HG02852 (cell line): ENCODE results near the gene ARHGAP26.

Experiments
- ATAC-seq: cut with Tn5 transposase; IDR thresholded peaks from one replicate; pipeline ENCODE4 v1.9.1; 2021; ENCODE audit warnings: mild to moderate bottlenecking, moderate library complexity; ENCODE audit not compliant: unreplicated experiment

ARHGAP26 gene

DNA sequence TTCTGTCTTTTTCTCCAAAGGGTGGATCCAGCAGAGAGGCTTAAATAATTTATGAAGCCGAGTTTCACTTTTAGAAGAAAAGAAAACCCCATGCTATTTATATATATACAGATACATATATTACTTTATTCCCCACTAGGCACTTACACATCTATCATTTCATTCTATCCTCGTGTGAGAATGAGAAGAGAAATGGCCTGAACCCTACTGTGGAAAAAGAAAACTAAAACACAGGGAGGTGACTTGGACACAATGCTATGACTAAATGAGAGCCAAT, 438.1 kb downstream of the ARHGAP26 start:
- no peak for ATAC-seq

DNA sequence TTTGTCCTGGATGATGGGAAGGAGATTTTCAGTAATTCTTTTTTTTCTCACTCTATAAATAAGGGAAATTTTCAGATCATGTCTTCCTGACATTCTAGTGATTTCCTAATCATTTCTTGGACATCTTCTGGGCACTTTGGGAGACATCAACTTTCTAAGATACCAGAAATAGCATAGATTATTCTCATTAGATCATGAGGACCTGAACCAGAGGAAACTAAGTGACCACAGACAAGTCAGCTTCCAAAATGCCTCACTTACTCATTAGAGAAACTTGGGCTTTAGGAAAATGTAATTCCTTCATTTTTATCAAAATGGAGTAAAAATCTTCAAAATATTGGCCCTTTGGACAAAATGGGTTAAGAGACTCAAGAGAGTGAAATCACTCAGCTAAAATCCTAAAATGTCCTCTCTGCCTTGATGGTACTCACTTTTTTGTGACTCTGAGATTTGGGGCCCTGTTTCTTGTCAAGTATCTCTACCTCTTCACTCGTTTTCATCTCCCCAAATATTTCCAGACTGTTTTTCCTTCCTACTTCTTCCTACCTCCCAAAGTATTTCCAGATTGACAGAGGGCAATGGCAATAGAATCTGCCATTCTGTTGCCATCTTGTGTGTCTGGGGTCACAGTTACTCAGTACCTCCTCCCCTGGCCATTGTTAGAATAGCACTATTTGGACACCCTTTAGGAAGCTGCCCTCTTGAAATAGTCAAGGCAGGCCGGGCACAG, 438.8 kb downstream of the ARHGAP26 start:
- ATAC-seq = no peak

DNA sequence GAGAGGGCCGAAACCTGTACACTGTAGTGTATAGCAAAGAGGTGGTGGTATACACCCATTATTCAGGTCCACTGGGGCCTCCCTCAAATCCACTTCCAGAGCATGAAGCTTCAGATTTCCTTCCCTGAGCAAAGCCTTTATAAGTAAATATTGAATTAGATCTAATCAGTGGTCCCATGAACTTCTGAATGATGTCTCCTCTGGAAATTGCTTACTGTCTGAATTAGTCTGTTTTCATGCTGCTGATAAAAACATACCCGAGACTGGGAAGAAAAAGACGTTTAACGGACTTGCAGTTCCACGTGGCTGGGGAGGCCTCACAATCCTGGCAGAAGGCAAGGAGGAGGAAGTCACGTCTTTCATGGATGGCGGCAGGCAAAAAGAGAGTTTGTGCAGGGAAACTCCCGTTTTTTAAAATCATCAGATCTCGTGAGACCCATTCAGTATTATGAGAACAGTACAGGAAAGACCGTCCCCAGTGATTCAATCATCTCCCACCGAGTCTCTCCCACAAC, 439.8 kb downstream of the ARHGAP26 start:
- no peak for ATAC-seq

DNA sequence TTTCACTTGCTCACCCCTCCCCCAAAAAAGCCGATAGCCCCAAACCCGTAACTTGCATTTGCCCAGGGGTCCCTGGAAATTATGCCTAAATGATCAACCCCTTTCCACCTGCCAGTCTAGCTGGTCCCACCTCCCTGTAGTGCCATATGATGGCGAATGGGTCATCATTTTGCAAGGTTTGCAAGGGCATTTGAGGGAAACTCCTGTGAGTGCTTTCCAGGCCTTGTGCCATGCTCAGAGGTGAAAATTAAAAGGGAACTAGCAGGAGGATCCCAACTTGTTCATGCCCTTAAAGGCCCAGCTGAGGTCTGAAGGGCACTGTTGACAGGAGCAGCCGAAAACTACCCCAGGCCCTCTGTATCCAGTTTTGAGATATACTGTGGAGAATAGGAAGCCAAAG, 440.4 kb downstream of the ARHGAP26 start:
- no peak for ATAC-seq

DNA sequence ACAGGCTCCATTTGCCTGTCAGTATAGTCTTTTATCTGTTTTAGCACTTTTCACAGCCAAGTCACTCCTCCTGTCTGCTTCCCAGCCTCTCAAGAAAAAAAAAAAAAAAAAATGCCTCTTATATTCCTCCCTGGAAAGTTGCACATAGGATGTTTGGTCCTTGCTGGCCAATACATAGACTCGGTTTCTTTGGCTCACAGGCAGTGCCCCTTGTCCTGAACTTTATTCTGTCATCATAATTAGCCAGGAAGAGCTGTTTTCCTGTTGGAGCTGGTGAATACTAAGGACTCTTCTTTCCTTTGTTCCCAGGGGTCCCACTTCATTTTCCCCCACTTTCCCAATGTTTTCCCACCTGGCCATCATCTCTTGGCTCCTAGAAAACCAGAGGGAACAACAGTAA, 442.1 kb downstream of the ARHGAP26 start:
- ATAC-seq = no peak

DNA sequence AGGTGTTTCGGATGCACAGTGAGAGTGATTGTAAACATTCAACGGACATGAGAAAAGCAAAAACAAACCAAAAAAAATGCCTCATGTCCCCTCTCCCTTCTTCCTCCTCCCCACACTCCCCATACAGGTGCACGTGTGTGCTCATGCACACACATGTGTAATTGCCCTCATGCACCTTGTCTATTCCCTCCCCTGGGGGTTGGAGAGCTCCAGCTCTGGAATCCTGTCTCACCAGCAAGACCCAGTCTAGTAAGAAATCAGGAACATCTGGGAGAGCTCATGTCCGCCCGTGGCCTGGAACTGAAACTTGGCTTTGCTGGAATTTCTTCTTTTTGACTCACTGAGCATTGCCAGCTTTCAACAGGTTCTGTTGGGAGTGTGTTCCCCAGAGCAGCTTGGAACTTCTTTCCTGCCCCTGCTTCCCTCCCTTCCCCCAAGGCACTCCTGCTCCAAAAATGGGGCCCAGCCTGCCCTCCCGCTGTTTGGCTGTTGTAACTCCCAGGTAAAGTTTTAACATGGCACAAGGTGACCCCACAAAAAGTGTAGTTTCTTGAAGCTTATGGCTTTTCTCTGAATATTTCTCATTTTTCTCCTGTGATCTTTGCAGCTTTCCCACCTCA, 443.2 kb downstream of the ARHGAP26 start:
- no peak for ATAC-seq

DNA sequence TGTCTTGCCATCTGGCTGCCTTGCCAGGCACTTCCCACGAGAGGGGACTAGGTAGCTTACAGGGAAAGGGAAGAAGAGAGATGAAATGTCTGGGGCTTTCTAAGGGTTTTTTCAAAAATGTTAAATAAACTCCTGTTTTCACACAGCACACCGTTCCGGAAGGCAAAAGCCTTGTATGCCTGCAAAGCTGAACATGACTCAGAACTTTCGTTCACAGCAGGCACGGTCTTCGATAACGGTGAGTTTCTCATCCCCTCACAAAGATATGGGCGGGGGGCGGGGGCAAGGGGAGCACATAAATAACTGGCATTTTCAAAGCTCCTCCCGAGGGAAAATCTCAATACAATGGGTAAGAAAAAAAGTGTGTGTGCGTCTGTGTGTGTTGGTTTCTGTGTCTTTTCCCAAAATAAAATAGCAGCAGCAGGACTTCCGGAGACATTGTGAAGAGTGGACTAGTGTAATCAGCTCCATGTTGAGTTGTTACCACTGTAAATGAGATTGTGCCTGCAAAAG, 443.7 kb downstream of the ARHGAP26 start:
- peak; percentile 61 for ATAC-seq

DNA sequence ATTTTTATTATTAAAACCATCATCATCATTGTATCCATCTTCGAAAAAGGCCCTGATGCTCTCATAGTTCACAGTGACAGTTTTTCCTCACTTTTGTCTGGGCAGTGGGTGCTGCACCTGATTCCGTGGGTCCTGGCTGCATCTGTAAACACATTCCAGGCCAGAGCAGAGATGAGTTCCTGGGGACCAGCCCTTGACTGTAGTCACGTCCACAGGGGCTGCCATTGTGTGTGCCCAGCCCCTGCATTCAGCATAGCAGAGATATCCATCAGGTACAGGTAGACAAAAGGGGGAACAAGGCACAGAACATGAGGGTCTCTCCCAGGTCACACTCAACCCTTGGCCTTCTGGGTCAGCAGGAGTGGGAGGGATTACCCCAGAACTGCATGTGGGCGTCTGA, 444.3 kb downstream of the ARHGAP26 start:
- ATAC-seq = no peak

DNA sequence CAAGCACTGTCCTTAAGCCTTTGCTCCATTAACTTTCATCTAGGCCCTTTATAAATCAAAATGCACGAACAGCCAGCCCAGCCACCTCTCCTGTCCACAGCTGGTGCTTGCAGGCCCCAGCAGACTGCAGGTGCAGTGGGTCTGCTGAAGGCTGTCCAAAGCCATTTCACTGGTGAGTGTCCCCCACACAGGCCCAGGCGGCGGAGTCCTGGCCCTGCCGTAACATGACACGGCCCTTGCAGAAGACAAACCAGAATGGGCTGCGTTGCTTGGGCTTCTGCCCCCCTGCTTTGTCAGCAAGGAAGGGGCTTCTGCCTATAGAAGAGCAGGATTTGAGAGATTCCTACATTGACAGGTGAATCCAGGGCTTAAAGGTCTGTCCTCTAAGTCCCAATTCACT, 444.7 kb downstream of the ARHGAP26 start:
- ATAC-seq = no peak

DNA sequence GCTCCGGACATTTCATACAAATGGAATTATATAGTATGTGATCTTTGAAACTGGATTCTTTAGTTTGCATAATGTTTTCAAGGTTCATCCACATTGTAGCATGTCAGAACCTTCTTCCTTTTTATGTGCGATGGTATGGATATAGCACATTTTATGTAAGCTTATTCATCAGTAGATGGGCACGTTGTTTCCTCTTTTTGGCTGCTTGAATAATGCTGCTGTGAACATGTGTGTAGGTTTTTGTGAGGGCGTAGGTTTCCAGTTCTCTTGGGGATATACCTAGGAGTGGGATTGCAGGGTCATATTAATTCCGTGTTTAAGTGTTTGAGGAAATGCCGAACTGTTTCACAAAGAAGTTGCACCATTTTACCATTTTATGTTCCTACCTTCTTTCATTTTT, 445.5 kb downstream of the ARHGAP26 start:
- no peak for ATAC-seq

DNA sequence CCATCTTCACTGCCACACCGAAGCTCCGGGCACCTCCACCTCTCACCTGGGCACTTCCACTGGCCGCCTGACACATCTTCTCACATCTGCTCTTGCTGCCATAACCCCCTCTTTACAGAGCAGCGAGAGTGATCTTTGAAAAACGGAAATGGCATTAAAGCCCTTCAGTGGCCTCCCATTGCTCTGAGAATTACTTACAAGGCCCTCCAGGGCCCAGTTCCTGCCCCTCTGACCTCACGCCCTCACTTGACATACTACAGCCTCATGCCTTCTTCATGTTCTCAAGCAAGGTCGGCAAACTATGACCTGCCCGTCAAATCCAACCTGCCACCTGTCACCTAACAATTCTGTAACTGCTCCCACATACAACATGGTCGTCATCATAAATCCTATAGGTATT, 446.0 kb downstream of the ARHGAP26 start:
- ATAC-seq = no peak

DNA sequence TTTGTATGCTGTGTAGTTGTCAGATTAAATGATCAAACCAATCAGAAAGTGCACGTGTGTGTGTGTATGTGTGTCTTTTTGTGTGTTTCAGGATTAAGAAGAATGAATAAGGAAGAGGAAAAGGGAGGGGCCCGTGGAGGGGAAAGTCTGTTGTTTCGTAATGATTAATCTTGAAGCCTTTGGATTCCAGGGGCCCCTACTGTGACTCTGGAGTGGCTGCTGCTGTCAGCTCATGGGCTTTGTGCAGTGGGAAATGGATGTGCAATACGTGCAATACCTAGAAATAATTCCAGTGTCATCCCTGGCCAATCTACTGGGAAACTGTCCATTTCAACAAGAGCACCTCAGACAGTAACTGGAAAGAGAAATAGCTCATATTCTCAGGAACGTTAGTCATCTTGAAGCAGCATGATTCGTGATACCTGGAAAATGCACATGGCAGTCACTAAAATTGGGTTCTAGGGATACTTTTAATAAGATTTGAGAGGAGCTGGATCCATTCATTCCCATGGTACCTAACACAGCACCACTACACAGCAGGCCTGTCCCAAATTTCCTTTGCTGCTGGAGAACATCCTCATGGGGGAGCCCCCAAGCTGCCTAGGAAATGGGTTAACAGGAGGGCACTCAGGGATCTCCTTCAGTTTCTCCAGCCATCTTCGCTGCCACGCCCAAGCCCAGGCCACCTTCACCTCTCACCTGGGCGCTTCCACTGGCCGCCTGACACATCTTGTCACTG, 447.1 kb downstream of the ARHGAP26 start:
- ATAC-seq = no peak

DNA sequence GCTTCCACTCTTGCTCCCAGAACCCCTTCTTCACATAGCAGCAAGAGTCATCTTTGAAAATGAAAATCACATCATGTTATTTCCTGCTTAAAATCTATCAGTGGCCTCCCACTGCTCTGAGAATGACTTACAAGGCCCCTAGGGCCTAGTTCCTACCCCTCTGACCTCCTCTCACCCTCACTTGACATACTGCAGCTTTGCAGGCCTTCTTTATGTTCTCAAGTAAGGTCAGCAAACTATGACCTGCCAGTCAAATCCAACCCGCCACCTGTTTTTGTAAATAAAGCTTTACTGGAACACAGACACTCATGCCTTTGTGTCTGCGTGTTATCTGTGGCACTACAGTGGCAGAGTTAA, 447.6 kb downstream of the ARHGAP26 start:
- ATAC-seq = peak; percentile 29

DNA sequence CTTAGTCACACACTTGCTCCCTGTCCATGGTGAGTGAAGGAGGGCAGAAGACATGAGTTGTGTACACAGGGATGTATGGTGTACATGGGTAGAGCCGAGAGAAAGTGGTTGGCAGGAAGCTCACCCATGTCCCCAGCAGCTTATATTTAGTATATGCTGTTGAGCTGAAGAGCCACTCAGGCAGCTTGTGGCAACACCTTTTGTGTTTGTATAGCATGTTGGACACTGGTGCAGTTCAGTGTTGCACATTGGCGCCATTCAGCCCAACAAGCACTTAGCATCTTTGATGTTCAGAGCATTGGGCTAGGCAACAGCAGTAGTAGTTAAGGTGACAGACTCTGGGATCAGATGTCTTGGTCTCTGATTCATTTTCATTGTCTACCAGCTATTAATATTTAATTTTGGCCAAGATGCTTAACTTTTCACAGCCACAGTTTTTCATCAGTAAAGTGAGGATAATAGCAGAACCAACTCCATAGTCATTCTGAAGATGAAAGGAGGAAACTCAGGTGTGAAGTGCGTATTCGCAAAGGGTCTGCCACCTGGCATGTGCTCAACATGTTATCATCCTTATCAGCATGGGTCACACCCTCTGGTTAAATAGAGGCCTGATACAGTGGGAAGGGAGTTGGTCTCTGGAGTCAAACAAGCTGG, 448.5 kb downstream of the ARHGAP26 start:
- ATAC-seq = no peak

DNA sequence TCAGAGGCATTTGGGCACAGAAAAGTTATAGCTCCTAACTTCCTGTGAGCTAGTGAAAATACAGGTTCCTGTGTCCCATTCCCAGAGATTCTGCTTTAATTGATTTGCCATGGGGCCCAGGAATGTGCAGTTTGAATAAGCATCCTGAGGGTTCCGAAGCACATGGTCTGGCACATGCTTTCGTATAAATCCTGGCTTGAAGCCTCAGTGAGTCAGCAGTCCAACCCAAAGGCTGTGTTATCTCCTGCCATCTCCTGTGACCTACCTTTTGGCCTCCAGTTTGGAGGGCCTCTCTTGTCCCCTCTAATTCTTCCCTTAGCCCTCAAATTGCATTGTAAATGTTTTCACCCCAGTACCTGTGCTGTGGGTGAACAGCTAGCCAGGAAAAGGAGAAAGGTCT, 449.5 kb downstream of the ARHGAP26 start:
- no peak for ATAC-seq

DNA sequence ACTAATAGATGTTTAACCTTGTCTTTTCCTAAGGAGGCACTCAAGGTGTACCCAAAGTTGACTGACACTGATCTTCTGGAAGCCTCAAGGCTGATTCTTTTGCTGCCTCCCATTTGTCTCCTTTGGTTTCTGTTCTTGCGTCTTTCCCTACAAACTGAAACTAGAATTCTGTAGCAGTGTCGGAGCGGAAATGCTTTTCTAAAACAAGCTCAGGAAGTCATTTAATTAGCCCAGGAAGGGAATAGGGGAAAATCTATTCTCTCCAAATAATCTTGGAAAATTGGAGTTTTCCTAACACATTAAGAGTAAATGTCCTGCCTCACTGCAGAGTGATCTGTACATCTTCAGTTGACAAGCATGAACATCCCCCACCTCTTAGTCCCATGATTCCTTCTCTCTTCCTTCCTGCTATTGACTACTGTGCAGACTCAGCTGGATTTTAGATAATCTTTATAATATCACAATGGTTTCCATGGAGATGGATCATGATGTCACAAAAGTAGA, 450.6 kb downstream of the ARHGAP26 start:
- ATAC-seq = no peak

DNA sequence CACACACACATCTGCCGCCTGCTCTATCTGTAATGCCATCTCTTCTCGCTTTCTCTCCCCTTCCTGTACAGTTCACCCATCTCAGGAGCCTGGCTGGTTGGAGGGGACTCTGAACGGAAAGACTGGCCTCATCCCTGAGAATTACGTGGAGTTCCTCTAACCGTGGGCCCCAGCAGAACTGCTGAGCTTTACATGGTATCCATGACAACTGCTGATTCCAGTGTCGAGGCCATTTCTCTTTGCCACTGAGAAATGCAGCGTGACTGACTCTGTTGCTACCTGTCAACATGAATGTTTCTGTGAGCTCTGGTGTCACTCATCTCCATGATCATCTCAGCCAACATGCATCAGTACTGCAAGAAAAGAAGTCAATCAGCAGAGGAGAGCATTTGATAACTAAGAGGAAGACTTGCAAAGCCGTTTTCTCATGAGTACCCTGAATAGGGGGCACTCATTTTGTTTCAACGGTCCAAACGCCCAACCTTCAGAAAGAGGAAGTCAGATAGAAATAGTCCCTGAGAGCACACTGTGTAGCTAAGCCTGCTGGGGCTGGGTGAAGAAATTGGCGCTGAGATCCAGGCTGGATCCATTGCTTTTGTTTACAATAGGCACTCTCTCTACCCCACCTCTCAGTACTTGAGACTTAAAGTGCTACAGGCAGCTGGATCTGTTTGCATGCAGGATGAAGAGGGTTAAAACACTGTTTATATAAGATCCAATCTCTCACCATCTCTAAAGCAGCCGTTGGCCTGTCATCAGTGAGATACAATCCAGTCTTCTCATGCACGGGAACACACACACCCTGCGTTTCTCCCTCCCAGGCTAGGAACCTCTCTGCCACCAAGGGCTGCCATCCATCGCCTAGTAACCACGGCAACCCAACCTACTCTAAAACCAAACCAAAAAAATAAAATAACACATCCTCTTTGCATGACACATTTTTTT, 452.4 kb downstream of the ARHGAP26 start:
- peak; percentile 62 for ATAC-seq

DNA sequence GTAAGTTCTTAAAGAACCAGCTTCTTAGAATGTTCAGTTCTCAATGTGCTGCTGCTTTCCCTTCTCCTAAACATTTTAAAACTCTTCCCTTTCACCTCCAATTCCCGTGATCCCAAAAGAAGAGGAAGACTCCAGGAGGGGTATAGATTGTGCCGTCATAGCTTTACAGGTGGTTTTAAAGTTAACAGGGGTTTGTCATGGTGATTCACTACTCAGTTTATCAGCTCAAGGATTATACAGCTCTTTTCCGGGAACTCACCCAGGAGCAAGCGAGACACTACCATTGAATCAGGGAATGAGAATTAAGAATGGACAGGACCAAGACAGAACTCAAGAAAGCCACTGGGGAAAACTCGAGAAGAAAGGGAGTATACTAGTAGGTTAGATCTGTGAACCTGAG, 454.5 kb downstream of the ARHGAP26 start:
- no peak for ATAC-seq

DNA sequence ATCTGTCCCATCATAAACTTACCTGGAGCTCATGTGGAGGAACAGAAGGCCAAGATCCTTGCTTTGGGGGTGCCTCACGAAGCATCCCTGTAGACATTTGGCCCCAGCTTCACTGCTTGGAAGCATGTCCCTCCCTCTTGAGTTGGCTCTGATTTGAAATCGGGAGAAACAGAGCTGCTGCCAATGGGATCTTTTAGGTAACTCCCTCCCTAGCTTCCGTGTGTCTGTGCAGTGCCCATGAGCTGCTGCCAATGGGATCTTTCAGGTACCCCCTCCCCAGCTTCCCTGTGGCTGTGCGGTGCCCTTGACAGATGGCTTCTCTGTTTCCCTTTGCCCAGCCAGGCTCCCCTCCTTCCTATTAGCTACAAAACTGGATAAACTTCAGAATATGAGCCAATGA, 455.3 kb downstream of the ARHGAP26 start:
- ATAC-seq = no peak

DNA sequence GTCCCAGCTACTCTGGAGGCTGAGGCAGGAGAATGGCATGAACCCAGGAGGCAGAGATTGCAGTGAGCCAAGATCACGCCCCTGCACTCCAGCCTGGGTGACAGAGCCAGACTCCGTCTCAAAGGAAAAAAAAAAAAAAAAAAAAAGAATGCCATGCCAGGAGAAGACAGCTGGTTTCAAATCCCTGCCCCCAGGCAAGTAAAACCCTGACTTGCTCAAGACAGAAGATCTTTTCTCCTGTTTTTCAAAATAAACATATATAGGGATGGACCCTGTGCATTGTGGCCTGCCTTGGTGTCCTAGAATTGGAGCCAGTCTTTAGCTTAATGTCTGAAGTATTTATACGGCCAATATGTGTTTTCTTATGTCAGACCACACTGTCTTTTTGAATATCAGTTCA, 456.2 kb downstream of the ARHGAP26 start:
- no peak for ATAC-seq
